Measurements from ENCODE around the gene DNASE1L2. TPM values are rescaled to one million over a fixed set of nuclear protein-coding genes. Genes with fewer than 3 reads are reported as not detected.

DNASE1L2 gene
- total RNA-seq, 1 experiment from 2014 or later: 1.9 TPM

DNA sequence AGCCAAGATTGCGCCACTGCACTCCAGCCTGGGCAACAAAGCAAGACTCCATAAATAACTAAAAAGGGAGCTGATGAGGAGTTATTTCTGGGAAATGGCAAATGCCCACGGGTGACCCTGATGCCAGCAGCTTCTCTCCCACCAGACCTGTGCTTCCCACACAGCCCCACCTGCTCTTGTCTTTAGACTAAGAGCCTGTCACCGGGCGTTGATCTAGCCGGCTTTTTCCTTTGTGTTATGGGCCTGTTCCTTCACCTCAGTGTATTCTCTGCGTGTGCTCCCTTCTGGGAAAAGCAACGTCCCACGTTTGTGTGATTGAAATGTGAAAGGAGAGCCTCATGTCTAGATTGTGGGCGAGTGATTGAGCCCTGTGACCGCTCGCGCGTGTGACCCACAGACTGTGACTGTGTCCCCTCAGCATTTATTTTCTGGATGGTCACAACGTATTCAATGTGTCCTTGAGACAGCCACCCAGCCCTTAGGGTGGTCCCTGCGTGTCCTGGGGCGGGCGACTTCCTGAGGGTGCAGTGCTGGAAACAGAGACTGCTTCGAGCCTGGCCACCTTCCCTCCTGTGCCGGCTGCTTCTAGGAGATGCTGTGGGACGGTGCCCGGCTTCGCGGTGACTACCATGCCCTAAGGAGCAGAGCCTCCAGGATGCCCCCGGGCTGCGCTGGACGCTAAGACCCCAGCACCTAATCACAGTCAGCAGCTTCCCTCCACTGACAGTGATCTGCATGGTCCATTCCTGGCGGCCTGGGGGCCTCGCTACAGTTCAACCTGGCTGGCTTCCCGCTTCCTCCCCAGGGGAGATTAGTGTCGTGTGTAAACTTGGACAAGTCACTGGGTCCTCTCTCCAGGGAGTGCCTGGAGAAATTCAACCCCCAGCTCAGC lies 39.5 kb downstream of the DNASE1L2 start:
- intact Hi-C loops (cut with micrococcal nuclease): no loop called here
- Histone ChIP-seq H3K9me3 (ENCODE audit: control insufficient read depth in 1 of 2, insufficient read depth in 1 of 2, low read depth in 1 of 2, low read length in 2 of 2) (no peaks in the 10 kb centered on the region), H3K27me3 (ENCODE audit: insufficient read depth, low read length) (no peaks in the 10 kb centered on the region), H3K4me3 (replicated peaks in 1 of 2; ENCODE audit: low read depth in 1 of 2, low read length in 2 of 2) (no peak overlapping the region), H4K20me1 (ENCODE audit: insufficient read depth) (no peaks in the 10 kb centered on the region), H3K9me2 (ENCODE audit: insufficient read depth) (no peaks in the 10 kb centered on the region), H3K27ac (ENCODE audit: low read depth, low read length) (no peak overlapping the region), H3K4me1 (ENCODE audit: control insufficient read depth in 1 of 2, insufficient read depth in 2 of 2, low read length in 2 of 2) (no peaks in the 10 kb centered on the region), H3K4me2 (ENCODE audit: low read length) (no peak overlapping the region), H3K36me3 (ENCODE audit: control insufficient read depth in 1 of 2, insufficient read depth in 2 of 2, low read length in 2 of 2) (no peaks in the 10 kb centered on the region), H2AFZ (ENCODE audit: low read depth, low read length, poor library complexity, severe bottlenecking) (no peak overlapping the region), H3K79me2 (ENCODE audit: insufficient read depth, low read length) (no peaks in the 10 kb centered on the region), H3K9ac (ENCODE audit: low read length) (no peak overlapping the region)
- DNase-seq (ENCODE audit: low read depth, low spot score): no peak
- ChIA-PET POLR2A (no interaction called here), CTCF (no interaction called here), RAD21 (ENCODE audit: low non-redundant PET in 1 of 2, low total read pairs in 2 of 2, uncharacterized antibody in 2 of 2, unreplicated experiment in 2 of 2) (no interaction called here)
- TF ChIP-seq, protein P1, sequence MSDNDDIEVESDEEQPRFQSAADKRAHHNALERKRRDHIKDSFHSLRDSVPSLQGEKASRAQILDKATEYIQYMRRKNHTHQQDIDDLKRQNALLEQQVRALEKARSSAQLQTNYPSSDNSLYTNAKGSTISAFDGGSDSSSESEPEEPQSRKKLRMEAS (IDR thresholded peaks at IDR 0.05): no peak
- TF ChIP-seq TCF7L2 (IDR thresholded peaks at IDR 0.05; ENCODE audit: borderline replicate concordance, extremely low read depth, insufficient read depth, insufficient read length) (no peak), ELF1 (IDR thresholded peaks at IDR 0.05; ENCODE audit: borderline replicate concordance, low read depth) (no peak), CEBPB (IDR thresholded peaks at IDR 0.05; ENCODE audit: low read depth) (no peak), SRF (IDR thresholded peaks at IDR 0.05; ENCODE audit: low read depth) (no peak), ZFX (IDR thresholded peaks at IDR 0.05) (no peak), YY1 (IDR thresholded peaks at IDR 0.05; ENCODE audit: extremely low read depth, insufficient replicate concordance, low read depth, low read length) (no peak)
- ATAC-seq: no peak
- BruUV-seq (replicated peaks): no TSS peak

DNA sequence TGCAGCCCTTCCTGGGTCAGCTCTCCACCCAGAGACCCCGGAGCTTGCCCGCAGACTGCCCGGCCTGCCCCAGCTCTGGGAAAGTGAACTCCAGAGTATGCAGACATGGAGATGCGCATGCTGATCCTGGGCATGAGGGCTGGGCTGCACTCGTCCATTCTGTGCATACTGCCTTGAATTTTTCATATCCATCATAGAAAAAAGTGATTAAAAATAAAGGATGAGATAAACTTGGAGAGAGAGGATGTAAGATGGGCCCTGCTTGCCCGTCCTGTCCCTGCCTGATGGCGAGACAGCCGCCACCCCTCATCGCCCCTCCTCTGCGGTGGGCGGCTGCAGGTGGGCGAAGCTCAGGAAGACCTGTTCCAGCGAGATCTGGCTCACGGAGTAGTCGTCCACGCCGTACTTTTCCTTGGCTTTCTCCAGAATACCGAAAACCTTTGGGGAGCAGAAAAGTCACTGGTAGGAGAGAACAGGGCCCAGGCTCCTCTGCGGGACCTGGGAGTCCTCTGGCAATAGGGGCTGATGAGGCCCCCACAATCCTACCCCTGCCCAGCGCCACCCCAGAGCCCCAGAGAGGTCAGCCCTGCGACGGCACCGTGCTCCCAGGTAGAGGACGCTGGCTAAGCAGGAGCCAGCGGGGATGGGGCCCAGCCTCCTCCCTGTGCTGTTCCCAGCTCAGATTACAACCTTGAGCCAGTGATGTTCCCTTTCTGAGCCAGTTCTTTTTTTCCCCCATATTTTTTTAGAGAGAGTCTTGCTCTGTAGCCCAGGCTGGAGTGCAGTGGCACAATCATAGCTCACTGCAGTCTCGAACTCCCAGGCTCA lies 40.3 kb downstream of the DNASE1L2 start:
- intact Hi-C loops (cut with micrococcal nuclease): no loop called here
- no peaks in the 10 kb centered on the region for H3K36me3 ChIP-seq (ENCODE audit: control insufficient read depth in 1 of 2, insufficient read depth in 2 of 2, low read length in 2 of 2)
- H2AFZ ChIP-seq (ENCODE audit: low read depth, low read length, poor library complexity, severe bottlenecking): no peak overlapping the region
- no peaks in the 10 kb centered on the region for H3K9me2 ChIP-seq (ENCODE audit: insufficient read depth)
- H4K20me1 ChIP-seq (ENCODE audit: insufficient read depth): no peaks in the 10 kb centered on the region
- ChIA-PET POLR2A (no interaction called here), CTCF (no interaction called here), RAD21 (ENCODE audit: low non-redundant PET in 1 of 2, low total read pairs in 2 of 2, uncharacterized antibody in 2 of 2, unreplicated experiment in 2 of 2) (no interaction called here)
- H3K4me2 ChIP-seq (ENCODE audit: low read length): no peak overlapping the region
- TF ChIP-seq ELF1 (IDR thresholded peaks at IDR 0.05; ENCODE audit: borderline replicate concordance, low read depth): no peak
- TF ChIP-seq SP1 (IDR thresholded peaks at IDR 0.05; ENCODE audit: low read depth): no peak
- TF ChIP-seq POLR2AphosphoS5 (IDR thresholded peaks at IDR 0.05; ENCODE audit: low read depth, low read length): no peak
- no peak for TF ChIP-seq POLR2A (IDR thresholded peaks at IDR 0.05; ENCODE audit: borderline replicate concordance, extremely low read depth, insufficient read depth, insufficient read length)
- TF ChIP-seq FOSL1 (IDR thresholded peaks at IDR 0.05; ENCODE audit: low read depth): no peak
- TF ChIP-seq ZFX (IDR thresholded peaks at IDR 0.05): no peak
- TF ChIP-seq, protein P2, sequence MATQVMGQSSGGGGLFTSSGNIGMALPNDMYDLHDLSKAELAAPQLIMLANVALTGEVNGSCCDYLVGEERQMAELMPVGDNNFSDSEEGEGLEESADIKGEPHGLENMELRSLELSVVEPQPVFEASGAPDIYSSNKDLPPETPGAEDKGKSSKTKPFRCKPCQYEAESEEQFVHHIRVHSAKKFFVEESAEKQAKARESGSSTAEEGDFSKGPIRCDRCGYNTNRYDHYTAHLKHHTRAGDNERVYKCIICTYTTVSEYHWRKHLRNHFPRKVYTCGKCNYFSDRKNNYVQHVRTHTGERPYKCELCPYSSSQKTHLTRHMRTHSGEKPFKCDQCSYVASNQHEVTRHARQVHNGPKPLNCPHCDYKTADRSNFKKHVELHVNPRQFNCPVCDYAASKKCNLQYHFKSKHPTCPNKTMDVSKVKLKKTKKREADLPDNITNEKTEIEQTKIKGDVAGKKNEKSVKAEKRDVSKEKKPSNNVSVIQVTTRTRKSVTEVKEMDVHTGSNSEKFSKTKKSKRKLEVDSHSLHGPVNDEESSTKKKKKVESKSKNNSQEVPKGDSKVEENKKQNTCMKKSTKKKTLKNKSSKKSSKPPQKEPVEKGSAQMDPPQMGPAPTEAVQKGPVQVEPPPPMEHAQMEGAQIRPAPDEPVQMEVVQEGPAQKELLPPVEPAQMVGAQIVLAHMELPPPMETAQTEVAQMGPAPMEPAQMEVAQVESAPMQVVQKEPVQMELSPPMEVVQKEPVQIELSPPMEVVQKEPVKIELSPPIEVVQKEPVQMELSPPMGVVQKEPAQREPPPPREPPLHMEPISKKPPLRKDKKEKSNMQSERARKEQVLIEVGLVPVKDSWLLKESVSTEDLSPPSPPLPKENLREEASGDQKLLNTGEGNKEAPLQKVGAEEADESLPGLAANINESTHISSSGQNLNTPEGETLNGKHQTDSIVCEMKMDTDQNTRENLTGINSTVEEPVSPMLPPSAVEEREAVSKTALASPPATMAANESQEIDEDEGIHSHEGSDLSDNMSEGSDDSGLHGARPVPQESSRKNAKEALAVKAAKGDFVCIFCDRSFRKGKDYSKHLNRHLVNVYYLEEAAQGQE (IDR thresholded peaks at IDR 0.05; ENCODE audit: low read depth): no peak
- DNase-seq (ENCODE audit: low read depth, low spot score) (no peak), ATAC-seq (no peak)
- H3K9me3 ChIP-seq (ENCODE audit: control insufficient read depth in 1 of 2, insufficient read depth in 1 of 2, low read depth in 1 of 2, low read length in 2 of 2): no peaks in the 10 kb centered on the region
- no peaks in the 10 kb centered on the region for H3K4me1 ChIP-seq (ENCODE audit: control insufficient read depth in 1 of 2, insufficient read depth in 2 of 2, low read length in 2 of 2)
- H3K27me3 ChIP-seq (ENCODE audit: insufficient read depth, low read length): no peaks in the 10 kb centered on the region
- H3K79me2 ChIP-seq (ENCODE audit: insufficient read depth, low read length): no peaks in the 10 kb centered on the region
- no peak overlapping the region for H3K4me3 ChIP-seq (replicated peaks in 1 of 2; ENCODE audit: low read depth in 1 of 2, low read length in 2 of 2)
- BruUV-seq (replicated peaks): no TSS peak
- no peak overlapping the region for H3K9ac ChIP-seq (ENCODE audit: low read length)
- H3K27ac ChIP-seq (ENCODE audit: low read depth, low read length): no peak overlapping the region

Measured in HCT116 (cell line).